GM20000 (cell line): Measurements from ENCODE around the gene CDK5RAP1.
"Not testable (repeated sequence)": the region's sequence is repeated elsewhere in the genome, so short reads cannot be mapped to it uniquely, and the experiment has no call there.

Source experiments
- DNase-seq: peaks from one replicate; pipeline ENCODE4 v3.0.0; 2012; ENCODE audit warnings: low spot score
- CTCF ChIP-seq: IDR thresholded peaks from 2 replicates; pipeline ENCODE4 v1.5.1; 2012; ENCODE audit warnings: mild to moderate bottlenecking, control low read depth; ENCODE audit errors: extremely low read depth, missing control alignments

CDK5RAP1 gene

GRCh38 chr20:33404281-33404680 is 3.0 kb upstream of the CDK5RAP1 start:
- no peak for TF ChIP-seq CTCF
- DNase-seq, result no peak

GRCh38 chr20:33401921-33402369 is 626 bp upstream of the CDK5RAP1 start:
- TF ChIP-seq CTCF, result no peak
- peak; percentile 45 for DNase-seq

GRCh38 chr20:33400812-33401183 is 521 bp downstream of the CDK5RAP1 start:
- TF ChIP-seq CTCF, result no peak
- peak; percentile 52 for DNase-seq

GRCh38 chr20:33399924-33400323 is 1.4 kb downstream of the CDK5RAP1 start:
- no peak for DNase-seq
- no peak for TF ChIP-seq CTCF

GRCh38 chr20:33394718-33395117 is 6.6 kb downstream of the CDK5RAP1 start:
- DNase-seq, result no peak
- no peak for TF ChIP-seq CTCF

- no peak for DNase-seq
- no peak for TF ChIP-seq CTCF
These were observed 7.7 kb downstream of the CDK5RAP1 start for GRCh38 chr20:33393609-33394008.

GRCh38 chr20:33391722-33392415 is 9.4 kb downstream of the CDK5RAP1 start:
- DNase-seq, result no peak
- TF ChIP-seq CTCF, result no peak

- not testable (repeated sequence) for DNase-seq
These were observed 12.0 kb downstream of the CDK5RAP1 start for GRCh38 chr20:33389326-33389725.
